Measurements from ENCODE around the gene POC1A.

POC1A gene

GRCh38 chr3:52097851-52098507, 56.2 kb downstream of the POC1A start:
- no peak for DNase-seq

DNA sequence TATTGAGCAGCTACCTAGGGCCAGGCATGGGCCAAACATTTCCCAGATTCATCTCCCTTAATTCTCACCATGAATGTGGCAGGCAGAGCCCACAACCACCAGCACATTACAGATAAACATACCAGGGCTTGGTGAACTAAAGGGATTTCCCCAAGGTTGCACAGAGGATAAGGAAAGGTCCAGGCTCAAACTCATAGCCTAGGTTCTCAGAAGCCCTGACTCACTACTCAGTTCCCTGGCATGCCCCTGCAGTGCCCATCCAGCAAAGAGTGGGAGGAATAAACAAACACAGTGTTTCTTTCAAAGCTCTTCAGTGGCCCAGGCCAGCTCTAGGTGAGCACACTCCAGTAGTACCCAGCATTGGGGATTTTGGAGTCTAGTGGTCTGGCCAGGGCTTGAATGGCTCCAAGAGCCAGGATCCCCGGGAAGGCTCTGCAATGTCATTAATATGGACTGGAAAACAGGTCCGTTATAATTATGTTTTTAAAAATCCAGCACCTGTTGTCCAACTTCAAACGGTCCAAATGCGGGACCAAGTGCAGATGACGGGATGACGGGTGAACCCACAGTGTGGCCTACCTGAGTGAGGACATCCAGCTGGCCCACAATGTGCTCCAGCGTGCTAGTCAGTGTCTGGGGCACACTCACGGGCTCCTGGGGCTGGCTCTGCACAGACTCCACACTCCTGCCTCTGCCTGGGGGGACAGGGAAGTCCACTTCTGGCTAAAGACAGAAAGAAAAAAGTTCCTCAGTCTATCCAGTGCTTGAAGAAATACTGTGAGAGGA, 58.0 kb downstream of the POC1A start:
- no peak for DNase-seq

GRCh38 chr3:52094571-52095485, 59.4 kb downstream of the POC1A start:
- DNase-seq = no peak

DNA sequence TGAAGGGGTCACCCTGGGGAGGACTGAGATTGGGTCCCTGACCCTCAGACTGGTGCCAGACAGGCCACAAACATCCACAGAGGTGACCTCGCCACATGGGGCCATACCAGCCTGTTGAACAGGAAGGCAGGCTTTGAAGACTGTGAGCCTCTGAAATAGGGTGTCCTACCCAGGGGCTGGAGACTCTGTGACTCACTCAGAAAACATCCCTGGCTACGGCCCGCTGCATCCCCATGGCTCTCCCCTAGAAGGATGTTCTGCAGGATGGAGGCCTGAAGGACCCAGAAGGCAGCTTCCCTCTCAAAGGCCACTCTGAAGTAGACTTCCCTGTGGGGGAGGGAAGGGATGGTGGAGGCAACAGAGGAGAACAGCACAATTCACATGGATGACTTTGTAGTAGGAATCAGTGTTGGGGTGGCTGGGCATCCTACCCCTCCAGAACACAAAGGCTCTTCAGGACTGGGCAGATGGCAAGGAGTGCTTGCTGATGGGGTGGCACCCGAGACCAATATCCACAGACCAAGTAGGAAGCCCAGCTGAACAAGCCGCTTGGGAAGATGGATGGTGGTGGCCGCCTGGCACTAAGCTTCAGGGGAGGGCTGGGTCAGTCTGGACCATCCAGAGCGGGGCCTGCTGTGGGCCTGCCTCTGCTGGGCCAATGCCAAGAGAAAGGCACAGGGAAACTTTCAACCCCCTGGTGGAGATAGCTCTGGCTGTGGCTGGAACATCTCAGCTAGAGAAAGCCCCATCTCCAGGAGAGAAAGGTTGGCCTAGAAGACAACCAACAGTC, 60.3 kb downstream of the POC1A start:
- DNase-seq = no peak

GRCh38 chr3:52092891-52093290, 61.3 kb downstream of the POC1A start:
- no peak for DNase-seq

- DNase-seq = no peak
Observed at GRCh38 chr3:52092271-52092660, 62.0 kb downstream of the POC1A start.

DNA sequence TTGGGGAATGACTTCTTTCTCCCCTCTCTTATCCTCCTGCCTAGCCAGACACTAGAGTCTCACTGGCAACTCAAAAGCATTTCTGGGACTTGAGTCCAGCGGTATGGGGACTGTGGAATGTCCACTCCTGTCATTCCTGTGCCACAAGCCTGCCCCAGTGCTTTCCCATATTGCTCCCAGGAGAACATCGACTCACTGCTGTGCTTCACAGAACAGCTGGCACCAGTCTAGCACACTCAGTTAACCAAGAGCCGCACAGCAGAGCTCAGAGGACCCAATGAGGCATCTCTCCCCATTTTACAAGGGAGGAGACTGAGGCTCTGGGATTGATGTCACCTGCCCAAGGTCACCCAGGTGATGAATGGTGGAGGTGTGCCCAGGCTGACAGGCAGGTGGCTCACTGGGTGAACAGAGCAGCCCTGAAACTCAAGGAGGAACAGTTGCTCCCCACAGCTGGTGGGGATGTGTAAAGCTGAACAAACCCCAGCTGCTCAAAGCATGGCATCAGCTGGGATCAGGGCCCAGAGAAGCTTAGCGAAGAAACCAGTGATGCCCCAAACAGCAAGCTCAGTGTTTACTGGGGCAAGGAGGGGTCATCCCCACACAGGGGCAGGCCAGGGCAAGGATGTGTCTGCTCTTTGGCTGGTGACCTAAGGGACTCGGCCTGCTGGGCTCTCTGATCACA, 62.5 kb downstream of the POC1A start:
- DNase-seq = no peak

DNA sequence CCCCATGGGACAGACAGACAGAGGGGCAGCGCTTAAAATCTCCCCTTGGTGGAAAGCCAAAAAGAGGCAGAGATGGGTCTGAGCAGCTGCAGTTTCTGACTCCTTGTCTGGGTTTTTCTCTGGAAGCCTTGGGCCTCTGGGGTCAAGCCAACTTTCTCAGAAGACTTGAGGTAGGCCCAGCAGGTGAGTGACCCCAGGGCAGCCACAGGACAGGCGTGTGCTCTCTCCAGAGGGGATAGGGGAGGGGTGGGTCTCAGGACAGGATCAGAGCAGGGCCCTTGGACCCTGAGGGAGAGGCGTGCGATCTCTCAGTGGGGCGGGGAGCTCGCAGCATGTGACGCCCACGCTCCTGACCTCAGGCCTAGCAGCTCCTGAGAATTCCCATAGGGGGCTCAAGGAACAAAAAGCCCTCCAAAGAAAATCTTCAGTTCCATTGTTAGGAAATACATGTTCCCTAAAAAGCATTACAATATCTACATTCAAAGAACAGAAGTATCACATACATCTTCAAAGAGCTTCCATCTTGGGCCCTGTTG, 63.2 kb downstream of the POC1A start:
- no peak for DNase-seq

- DNase-seq = no peak
Observed at GRCh38 chr3:52090131-52090932, 63.9 kb downstream of the POC1A start.

GRCh38 chr3:52089691-52090090, 64.5 kb downstream of the POC1A start:
- no peak for DNase-seq

GRCh38 chr3:52088445-52089367, 65.5 kb downstream of the POC1A start:
- DNase-seq = no peak

DNA sequence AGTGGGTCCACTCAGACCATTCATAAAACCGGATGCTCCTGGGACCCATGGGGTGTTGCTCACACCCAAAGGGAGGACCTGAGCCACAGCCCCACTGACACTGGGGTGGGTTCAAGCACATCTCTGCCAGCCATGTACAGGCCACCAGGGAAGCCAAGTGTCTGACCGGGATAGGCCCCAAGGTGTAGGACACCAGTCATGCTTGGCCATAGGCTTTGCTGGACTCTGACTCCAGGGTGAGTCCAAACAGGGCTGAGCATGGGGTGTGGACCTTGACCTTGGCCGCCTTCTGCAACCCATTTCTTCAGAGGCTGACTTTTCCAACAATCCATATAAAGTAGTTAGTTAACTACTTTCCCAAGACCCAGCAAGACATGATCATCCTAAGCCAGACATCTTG, 66.5 kb downstream of the POC1A start:
- no peak for DNase-seq

GRCh38 chr3:52086976-52087663, 67.1 kb downstream of the POC1A start:
- DNase-seq = no peak

GRCh38 chr3:52086461-52086860, 67.8 kb downstream of the POC1A start:
- no peak for DNase-seq

GRCh38 chr3:52085681-52086282, 68.4 kb downstream of the POC1A start:
- peak; percentile 23 for DNase-seq

DNA sequence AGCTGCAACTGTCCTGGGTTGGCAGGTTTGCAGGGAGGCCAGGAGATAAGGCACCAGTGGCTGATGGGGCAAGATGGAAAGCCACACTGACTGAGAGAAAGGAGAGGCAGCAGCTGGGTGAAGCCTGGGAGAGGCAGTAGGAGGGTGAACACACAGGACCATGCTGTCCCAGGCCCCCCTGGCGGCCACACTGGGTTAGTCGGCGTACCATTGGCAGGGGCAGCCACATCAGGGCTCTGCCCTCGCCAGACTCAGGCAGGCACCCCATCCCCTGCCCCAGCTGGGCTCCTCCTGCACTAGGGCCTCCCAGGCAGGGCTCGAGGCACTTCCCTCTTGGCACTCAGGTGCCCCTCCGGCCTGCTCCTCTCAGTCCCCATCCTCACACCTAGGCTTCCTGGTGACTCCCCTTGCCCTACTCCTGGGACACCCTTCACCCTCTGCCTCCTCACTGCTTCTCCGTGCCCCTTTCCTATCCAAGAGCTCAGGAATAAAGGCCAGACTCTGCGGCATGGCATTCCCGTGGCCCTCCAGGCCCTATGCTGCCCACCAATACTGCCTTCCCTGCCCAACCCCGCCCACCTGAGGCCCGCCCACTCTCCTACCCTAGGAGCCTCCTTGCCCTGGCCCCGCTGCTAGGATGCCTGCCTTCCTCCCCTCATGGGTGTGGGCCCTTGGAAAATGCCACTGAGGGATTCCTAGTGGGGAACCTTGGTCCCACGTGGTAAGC, 69.1 kb downstream of the POC1A start:
- no peak for DNase-seq

DNA sequence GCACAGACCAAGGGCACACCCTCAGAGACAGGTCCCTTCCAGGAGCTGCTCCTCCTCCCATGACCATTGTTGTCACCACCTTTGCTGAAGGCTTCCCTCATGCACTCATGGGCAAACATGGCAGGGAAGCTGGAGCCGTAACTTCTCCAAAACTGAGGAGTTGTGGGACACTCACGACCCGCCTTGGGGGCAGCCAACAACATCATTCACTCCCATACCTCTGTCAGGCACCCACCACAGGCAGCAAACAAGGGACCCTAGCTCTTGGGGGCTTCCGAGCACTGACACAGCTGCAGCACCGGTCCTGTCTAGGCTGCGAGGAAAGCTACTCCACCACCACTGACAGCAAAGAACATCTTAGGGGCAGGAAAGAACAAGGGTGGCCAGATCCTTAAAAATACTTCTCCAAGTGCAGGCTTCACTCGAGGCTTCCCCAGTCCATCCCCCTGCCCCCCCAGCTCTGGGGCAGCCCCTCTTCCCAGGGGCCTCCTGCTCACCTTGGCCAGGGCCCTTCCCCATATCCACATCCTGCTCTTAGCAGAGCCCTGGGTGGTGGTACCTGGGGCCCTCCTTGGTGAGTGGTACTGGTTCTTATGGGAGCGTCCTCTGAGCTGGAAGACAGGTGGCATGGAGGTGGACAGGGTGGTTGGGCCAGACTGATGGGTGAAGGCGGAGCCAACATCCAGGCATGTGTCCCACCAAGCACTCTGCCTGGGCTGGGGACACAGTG, 69.8 kb downstream of the POC1A start:
- DNase-seq = no peak

All from activated CD8-positive, alpha-beta memory T cell treated with anti-CD3 and anti-CD28 coated beads, Interleukin-2, amount 50 U/mL, for 4 hours (primary cell).